Bronchial epithelial cell (primary cell): ENCODE results near the gene PDZK1IP1. TPM values are rescaled to one million over a fixed set of nuclear protein-coding genes. Genes with fewer than 3 reads are reported as not detected.

Experiments
- DNase-seq: peaks from one replicate; pipeline ENCODE4 v3.0.0-alpha.2; 2010; ENCODE audit warnings: low read depth
- FAIRE-seq: peaks from 2 replicates; lab custom pipeline; 2011; peaks lifted over from hg19 to GRCh38; lab: Jason Lieb, UNC
- H3K27me3 ChIP-seq: 2 replicates; pipeline ENCODE4 v1.5.1; 2011; ENCODE audit warnings: low read length; ENCODE audit not compliant: control insufficient read depth, insufficient read depth
- H3K36me3 ChIP-seq: 2 replicates; pipeline ENCODE4 v1.5.1; 2011; ENCODE audit warnings: low read length; ENCODE audit not compliant: control insufficient read depth, insufficient read depth
- H3K4me3 ChIP-seq: 2 replicates; pipeline ENCODE4 v1.5.1; 2011; ENCODE audit warnings: mild to moderate bottlenecking, low read depth, low read length, control low read depth
- total RNA-seq: library from RNA; depleted of rRNA; stranded (reverse); fragments of >200 nt; gene quantifications from 2 replicates; pipeline ENCODE4 v1.2.1, GENCODE V29; 2014
- TF ChIP-seq, protein P1 (sequence below): IDR thresholded peaks from 2 replicates; pipeline ENCODE4 v1.5.1; 2011; ENCODE audit warnings: mild to moderate bottlenecking, moderate library complexity, low read length, control low read depth, inconsistent platforms; ENCODE audit not compliant: insufficient read depth, severe bottlenecking

PDZK1IP1 gene
- total RNA-seq, 1 donor from 2014 or later: 0.26 TPM

DNA sequence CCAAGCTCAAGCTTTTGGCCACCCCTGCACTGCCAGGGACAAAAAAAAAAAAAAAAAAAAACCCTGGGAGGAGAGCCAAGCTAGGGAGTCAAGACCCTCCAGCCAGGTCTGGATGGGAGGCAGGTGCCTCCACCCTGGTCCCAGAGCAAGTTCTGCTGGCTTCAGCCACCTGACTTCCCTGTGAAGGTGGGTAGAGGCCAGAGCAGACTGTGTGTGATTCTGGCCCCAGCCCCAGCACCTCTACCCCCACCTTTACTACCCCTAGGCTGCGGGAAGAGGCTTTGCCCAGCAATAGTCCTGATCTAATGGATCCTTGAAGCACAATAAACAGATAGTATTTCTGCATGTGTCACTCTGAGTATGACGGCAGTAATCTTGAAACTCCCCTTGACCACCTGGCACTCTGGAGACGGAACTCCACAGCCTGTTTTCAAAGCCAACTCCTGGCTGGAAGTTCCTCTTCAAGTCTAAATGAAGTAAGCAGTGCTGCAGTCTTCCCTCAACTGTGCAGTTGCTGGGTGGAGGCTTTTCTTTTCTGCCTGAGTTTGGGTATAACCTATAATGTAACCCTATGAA lies 9.8 kb downstream of the PDZK1IP1 start:
- H3K4me3 ChIP-seq: no peak overlapping the region
- DNase-seq (no peak), FAIRE-seq (no peak)
- TF ChIP-seq, protein P1, sequence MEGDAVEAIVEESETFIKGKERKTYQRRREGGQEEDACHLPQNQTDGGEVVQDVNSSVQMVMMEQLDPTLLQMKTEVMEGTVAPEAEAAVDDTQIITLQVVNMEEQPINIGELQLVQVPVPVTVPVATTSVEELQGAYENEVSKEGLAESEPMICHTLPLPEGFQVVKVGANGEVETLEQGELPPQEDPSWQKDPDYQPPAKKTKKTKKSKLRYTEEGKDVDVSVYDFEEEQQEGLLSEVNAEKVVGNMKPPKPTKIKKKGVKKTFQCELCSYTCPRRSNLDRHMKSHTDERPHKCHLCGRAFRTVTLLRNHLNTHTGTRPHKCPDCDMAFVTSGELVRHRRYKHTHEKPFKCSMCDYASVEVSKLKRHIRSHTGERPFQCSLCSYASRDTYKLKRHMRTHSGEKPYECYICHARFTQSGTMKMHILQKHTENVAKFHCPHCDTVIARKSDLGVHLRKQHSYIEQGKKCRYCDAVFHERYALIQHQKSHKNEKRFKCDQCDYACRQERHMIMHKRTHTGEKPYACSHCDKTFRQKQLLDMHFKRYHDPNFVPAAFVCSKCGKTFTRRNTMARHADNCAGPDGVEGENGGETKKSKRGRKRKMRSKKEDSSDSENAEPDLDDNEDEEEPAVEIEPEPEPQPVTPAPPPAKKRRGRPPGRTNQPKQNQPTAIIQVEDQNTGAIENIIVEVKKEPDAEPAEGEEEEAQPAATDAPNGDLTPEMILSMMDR: no peak
- no peaks in the 10 kb centered on the region for H3K27me3 ChIP-seq
- no peaks in the 10 kb centered on the region for H3K36me3 ChIP-seq

DNA sequence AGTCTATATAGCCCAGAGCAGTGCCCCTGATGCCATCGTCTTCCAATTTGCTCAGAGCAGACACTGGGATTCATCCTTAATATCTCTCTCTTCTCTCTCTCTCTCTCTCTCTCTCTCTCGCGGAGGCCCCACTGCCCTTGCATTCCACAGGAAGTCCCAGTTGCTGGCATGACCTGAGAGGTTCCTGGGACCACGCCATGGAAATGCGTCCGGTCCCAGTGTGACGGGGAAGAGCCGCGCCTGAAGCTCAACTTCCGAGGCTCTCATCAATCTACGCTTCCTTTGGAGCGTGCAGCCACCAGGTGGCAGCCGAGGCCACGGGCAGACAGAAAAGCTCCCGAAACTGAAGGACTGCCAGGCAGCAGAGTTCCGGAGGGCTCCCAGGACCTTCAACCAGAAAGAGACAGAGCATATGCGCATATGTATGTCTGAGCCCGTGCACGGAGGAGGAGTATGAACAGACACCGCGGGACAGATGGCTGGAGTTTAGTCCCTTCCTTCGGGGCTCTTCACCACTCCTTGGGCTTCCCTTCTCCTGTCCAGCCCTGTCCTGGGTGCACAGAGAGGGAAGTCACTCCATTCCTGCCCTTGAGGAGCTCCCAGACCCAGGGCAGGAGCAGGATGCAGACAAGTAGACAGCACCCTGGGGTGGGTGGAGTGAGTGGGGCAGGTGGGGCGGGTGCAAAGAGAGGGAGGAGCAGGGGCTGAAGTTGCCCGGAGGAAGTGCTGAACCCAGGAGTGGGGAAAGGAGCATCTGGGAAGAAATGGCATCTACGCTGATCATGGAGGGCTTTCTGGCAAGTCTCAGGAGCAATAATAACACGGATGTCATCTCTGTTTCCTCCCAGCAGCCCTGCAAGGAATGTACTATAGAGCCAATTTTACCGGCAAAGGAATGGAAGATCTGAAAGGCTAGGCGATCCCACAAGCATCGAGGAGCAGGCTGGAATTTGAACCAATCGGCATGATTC lies 10.5 kb downstream of the PDZK1IP1 start:
- peak overlapping the region; percentile 32 for H3K4me3 ChIP-seq
- TF ChIP-seq, protein P1: peak; percentile 94
- no peaks in the 10 kb centered on the region for H3K27me3 ChIP-seq
- FAIRE-seq (no peak), DNase-seq (peak; percentile 84)
- no peaks in the 10 kb centered on the region for H3K36me3 ChIP-seq

DNA sequence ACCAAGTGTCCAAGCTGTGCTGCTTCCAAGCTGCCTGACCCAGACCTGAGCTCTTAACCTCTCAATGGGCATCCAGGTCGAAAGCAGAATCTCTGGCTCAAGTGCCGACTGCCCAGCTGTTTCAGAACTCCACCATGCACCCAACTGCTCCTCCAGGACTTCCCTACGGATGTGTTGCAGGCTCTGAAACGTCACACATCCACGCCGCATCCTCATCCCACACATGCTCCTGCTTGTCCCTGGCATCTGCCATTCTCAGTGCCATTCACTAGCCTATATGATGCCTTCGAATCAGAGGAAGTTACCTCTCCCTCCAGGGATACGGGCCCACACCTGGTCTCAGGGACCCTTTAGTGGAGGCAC lies 11.2 kb downstream of the PDZK1IP1 start:
- DNase-seq: peak; percentile 13
- TF ChIP-seq, protein P1: no peak
- FAIRE-seq: no peak
- no peaks in the 10 kb centered on the region for H3K36me3 ChIP-seq
- no peaks in the 10 kb centered on the region for H3K27me3 ChIP-seq
- H3K4me3 ChIP-seq: peak overlapping the region; percentile 32

DNA sequence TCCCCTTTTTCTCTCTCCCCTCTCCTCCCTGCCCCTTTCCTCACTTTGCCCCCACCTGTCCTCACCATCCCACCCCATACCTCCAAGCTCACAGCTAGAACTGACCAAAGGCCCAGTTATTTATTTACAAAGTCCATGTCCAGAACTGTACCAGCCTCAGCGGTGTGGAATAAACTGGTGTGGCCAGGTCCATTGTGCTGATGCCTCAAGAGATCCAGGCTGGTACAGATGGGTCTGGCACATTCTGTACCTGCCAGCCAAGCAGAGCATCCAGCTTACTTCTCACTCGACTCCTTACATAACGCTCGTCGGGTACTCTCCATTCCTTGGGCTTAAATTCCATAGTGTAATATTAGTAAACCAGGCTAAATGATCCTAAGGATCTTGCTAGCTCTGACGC lies 11.8 kb downstream of the PDZK1IP1 start:
- DNase-seq (no peak), FAIRE-seq (no peak)
- no peak overlapping the region for H3K4me3 ChIP-seq

DNA sequence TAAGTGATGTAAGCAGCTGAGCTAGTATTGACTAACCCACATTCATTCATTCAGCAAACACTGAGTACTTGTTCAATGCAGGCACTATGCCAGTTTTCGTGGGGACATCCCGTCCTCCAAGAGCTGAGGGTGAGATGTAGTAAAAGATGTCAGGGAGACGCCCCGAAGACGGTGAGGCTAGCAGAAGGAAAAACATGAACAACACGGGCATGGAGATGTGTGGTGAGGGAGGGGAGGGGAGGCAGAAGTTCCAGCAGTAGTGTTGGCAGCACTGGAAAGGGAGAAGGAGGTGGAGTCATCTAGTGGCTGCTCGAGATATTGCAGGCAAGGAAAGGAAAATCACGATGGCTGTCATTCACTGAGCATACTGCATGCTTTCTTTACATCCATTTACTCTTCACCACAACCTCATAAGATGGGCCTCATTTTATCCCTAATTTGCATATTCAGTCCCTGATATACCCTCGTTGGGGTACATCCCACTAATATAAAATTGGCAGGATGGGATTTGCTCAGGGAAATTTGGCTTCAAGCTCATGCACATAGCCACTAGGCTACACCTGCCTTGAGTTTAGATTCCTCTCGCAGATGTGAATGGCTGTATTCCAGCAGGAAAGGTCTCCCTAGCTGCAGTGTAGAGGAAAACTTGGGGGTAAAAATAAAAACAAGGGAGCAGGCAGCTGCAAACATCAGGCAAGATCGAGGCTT lies 14.5 kb downstream of the PDZK1IP1 start:
- no peak for FAIRE-seq
- H3K4me3 ChIP-seq: no peak overlapping the region
- TF ChIP-seq, protein P1: peak; percentile 99
- H3K27me3 ChIP-seq: no peaks in the 10 kb centered on the region
- peak; percentile 59 for DNase-seq
- no peaks in the 10 kb centered on the region for H3K36me3 ChIP-seq

More for the DNA sequence above, 11.8 kb downstream of the PDZK1IP1 start:
- TF ChIP-seq, protein P1: no peak
- Histone ChIP-seq H3K36me3 (no peaks in the 10 kb centered on the region), H3K27me3 (no peaks in the 10 kb centered on the region)
